CD8-positive, alpha-beta memory T cell (primary cell): ENCODE measurements around the gene MAGI1. TPM values are rescaled to one million over a fixed set of nuclear protein-coding genes. Genes with fewer than 3 reads are reported as not detected.
"Not testable (repeated sequence)": the region's sequence is repeated elsewhere in the genome, so short reads cannot be mapped to it uniquely, and the experiment has no call there.

Experiments used
- CTCF ChIA-PET: fragments of 350-600 bp; sonication (Branson Sonifier 250); formaldehyde crosslinking; loops from one replicate; lab custom pipeline; 2021; ENCODE audit warnings: antibody characterized with exemption; lab: Charles Lee
- POLR2A ChIA-PET: fragments of 350-600 bp; sonication (Branson Sonifier 250); formaldehyde crosslinking; loops from one replicate; lab custom pipeline; 2021; ENCODE audit warnings: antibody characterized with exemption; lab: Charles Lee
- DNase-seq, 5 donors: peaks; one replicate each; pipeline versions ENCODE4 v3.0.0 to v3.0.0-alpha.2; 2020 to 2022; ENCODE audit warnings: mixed read lengths in 1 of 5
- H3K27ac ChIP-seq: one replicate; pipeline ENCODE4 v1.7.0; 2013; ENCODE audit warnings: low read depth, mild to moderate bottlenecking, low read length, moderate library complexity
- H3K27me3 ChIP-seq: 2 replicates; pipeline ENCODE4 v1.7.0; 2013; ENCODE audit warnings: low read length, mild to moderate bottlenecking; ENCODE audit not compliant: insufficient read depth, poor library complexity, severe bottlenecking
- H3K36me3 ChIP-seq: 2 replicates; pipeline ENCODE4 v1.7.0; 2013; ENCODE audit warnings: mild to moderate bottlenecking, low read length, moderate library complexity; ENCODE audit not compliant: insufficient read depth
- H3K4me1 ChIP-seq: 2 replicates; pipeline ENCODE4 v1.7.0; 2013; ENCODE audit warnings: mild to moderate bottlenecking, low read length, moderate library complexity; ENCODE audit not compliant: insufficient read depth
- H3K4me3 ChIP-seq: 2 replicates; pipeline ENCODE4 v1.7.0; 2013; ENCODE audit warnings: mild to moderate bottlenecking, low read length
- H3K9me3 ChIP-seq: 2 replicates; pipeline ENCODE4 v1.7.0; 2013; ENCODE audit warnings: mild to moderate bottlenecking, low read length
- H3K27ac Mint-ChIP-seq, 8 donors: one replicate each; pipeline ENCODE4 v1.8.0; 2020 to 2021; ENCODE audit warnings: mixed read lengths in 8 of 8, mild to moderate bottlenecking in 6 of 8, inconsistent platforms in 3 of 8, moderate library complexity in 3 of 8
- H3K27me3 Mint-ChIP-seq, 2 donors: one replicate each; pipeline ENCODE4 v1.8.0; 2020 to 2021; ENCODE audit warnings: mixed read lengths in 2 of 2, mild to moderate bottlenecking in 1 of 2, moderate library complexity in 1 of 2
- H3K36me3 Mint-ChIP-seq, 3 donors: one replicate each; pipeline ENCODE4 v1.8.0; 2020 to 2021; ENCODE audit warnings: mixed read lengths in 3 of 3, inconsistent platforms in 1 of 3, mild to moderate bottlenecking in 1 of 3
- H3K4me1 Mint-ChIP-seq, 3 donors: one replicate each; pipeline ENCODE4 v1.8.0; 2020 to 2021; ENCODE audit warnings: mixed read lengths in 3 of 3, inconsistent platforms in 1 of 3, mild to moderate bottlenecking in 1 of 3
- H3K4me3 Mint-ChIP-seq, 7 donors: one replicate each; pipeline ENCODE4 v1.8.0; 2020 to 2021; ENCODE audit warnings: mixed read lengths in 7 of 7, mild to moderate bottlenecking in 6 of 7, moderate library complexity in 4 of 7, inconsistent platforms in 2 of 7
- H3K9me3 Mint-ChIP-seq, 5 donors: one replicate each; pipeline ENCODE4 v1.8.0; 2020 to 2022; ENCODE audit warnings: mixed read lengths in 5 of 5, mild to moderate bottlenecking in 3 of 5, moderate library complexity in 2 of 5, inconsistent platforms in 1 of 5
- polyA plus RNA-seq: library from polyadenylated mRNA; unstranded; fragments of 300-500 nt; fragmentation: Illumina TruSeq; gene quantifications from one replicate; pipeline ENCODE4 v1.2.3, GENCODE V29; 2021
- total RNA-seq, 2 experiments: library from RNA; stranded (reverse); gene quantifications; one replicate each; pipeline ENCODE4 v1.2.3, GENCODE V29; 2021

Gene MAGI1
- total and polyA plus RNA-seq, 3 experiments from 2014 or later = 0.15 to 0.42 TPM; not detected in 1

- DNase-seq = no peak
- peaks cover 3 to 5% of the 10 kb centered on the region in 2 donors for H3K27me3 Mint-ChIP-seq
- no peak overlapping the region for H3K4me3 Mint-ChIP-seq
- Histone ChIP-seq H3K27me3 (no peaks in the 10 kb centered on the region), H3K4me3 (no peak overlapping the region), H3K27ac (no peak overlapping the region), H3K36me3 (no peaks in the 10 kb centered on the region), H3K9me3 (no peaks in the 10 kb centered on the region), H3K4me1 (no peaks in the 10 kb centered on the region)
- no peaks in the 10 kb centered on the region for H3K36me3 Mint-ChIP-seq
- H3K27ac Mint-ChIP-seq = no peak overlapping the region
- CTCF ChIA-PET = no interaction called here
- POLR2A ChIA-PET = no interaction called here
- peaks cover 0 to 4% (median 0%) of the 10 kb centered on the region in 5 donors for H3K9me3 Mint-ChIP-seq
- no peaks in the 10 kb centered on the region for H3K4me1 Mint-ChIP-seq
Observed at GRCh38 chr3:65723011-65723410, 315.7 kb downstream of the MAGI1 start.

- Histone ChIP-seq H3K4me1 (no peaks in the 10 kb centered on the region), H3K9me3 (no peaks in the 10 kb centered on the region), H3K27ac (no peak overlapping the region), H3K4me3 (no peak overlapping the region), H3K27me3 (no peaks in the 10 kb centered on the region), H3K36me3 (no peaks in the 10 kb centered on the region)
- H3K36me3 Mint-ChIP-seq = no peaks in the 10 kb centered on the region
- no peak overlapping the region for H3K27ac Mint-ChIP-seq
- ChIA-PET CTCF (no interaction called here), POLR2A (no interaction called here)
- H3K27me3 Mint-ChIP-seq = peaks cover 3 to 4% of the 10 kb centered on the region in 2 donors
- DNase-seq = no peak
- H3K9me3 Mint-ChIP-seq = peaks cover 0 to 4% (median 0%) of the 10 kb centered on the region in 5 donors
- H3K4me1 Mint-ChIP-seq = no peaks in the 10 kb centered on the region
- no peak overlapping the region for H3K4me3 Mint-ChIP-seq
Observed at GRCh38 chr3:65720989-65721737, 317.6 kb downstream of the MAGI1 start.

- H3K9me3 ChIP-seq, H3K36me3 Mint-ChIP-seq, H3K4me1 ChIP-seq, POLR2A ChIA-PET, H3K36me3 ChIP-seq, H3K27me3 ChIP-seq, H3K9me3 Mint-ChIP-seq, H3K27me3 Mint-ChIP-seq, H3K4me3 ChIP-seq, H3K4me3 Mint-ChIP-seq, H3K27ac ChIP-seq, H3K4me1 Mint-ChIP-seq, H3K27ac Mint-ChIP-seq, CTCF ChIA-PET, DNase-seq: not testable (repeated sequence)
Observed at GRCh38 chr3:65719639-65720038, 319.1 kb downstream of the MAGI1 start.

- peaks cover 0 to 3% (median 2%) of the 10 kb centered on the region in 5 donors for H3K9me3 Mint-ChIP-seq
- Histone ChIP-seq H3K36me3 (no peaks in the 10 kb centered on the region), H3K4me3 (no peak overlapping the region), H3K4me1 (no peaks in the 10 kb centered on the region), H3K27me3 (no peaks in the 10 kb centered on the region), H3K27ac (no peak overlapping the region), H3K9me3 (no peaks in the 10 kb centered on the region)
- DNase-seq = no peak
- H3K4me1 Mint-ChIP-seq = no peaks in the 10 kb centered on the region
- ChIA-PET POLR2A (no interaction called here), CTCF (no interaction called here)
- no peaks in the 10 kb centered on the region for H3K36me3 Mint-ChIP-seq
- H3K27ac Mint-ChIP-seq = no peak overlapping the region
- H3K27me3 Mint-ChIP-seq = peaks cover 2 to 3% of the 10 kb centered on the region in 2 donors
- no peak overlapping the region for H3K4me3 Mint-ChIP-seq
Observed at GRCh38 chr3:65717676-65718346, 320.9 kb downstream of the MAGI1 start.

- Mint-ChIP-seq H3K4me3 (no peak overlapping the region), H3K4me1 (no peaks in the 10 kb centered on the region), H3K27me3 (no peaks in the 10 kb centered on the region), H3K27ac (no peak overlapping the region), H3K9me3 (peaks cover 0 to 6% (median 2%) of the 10 kb centered on the region in 5 donors), H3K36me3 (no peaks in the 10 kb centered on the region)
- H3K4me1 ChIP-seq = no peaks in the 10 kb centered on the region
- no peaks in the 10 kb centered on the region for H3K36me3 ChIP-seq
- H3K27me3 ChIP-seq = no peaks in the 10 kb centered on the region
- H3K4me3 ChIP-seq = no peak overlapping the region
- H3K27ac ChIP-seq = no peak overlapping the region
- POLR2A ChIA-PET = no interaction called here
- CTCF ChIA-PET = no interaction called here
- H3K9me3 ChIP-seq = no peaks in the 10 kb centered on the region
- DNase-seq = no peak
Observed at GRCh38 chr3:65716071-65716751, 322.5 kb downstream of the MAGI1 start.

- H3K4me1 Mint-ChIP-seq = no peaks in the 10 kb centered on the region
- ChIA-PET POLR2A (no interaction called here), CTCF (no interaction called here)
- Histone ChIP-seq H3K36me3 (no peaks in the 10 kb centered on the region), H3K27me3 (no peaks in the 10 kb centered on the region), H3K4me3 (no peak overlapping the region), H3K4me1 (no peaks in the 10 kb centered on the region), H3K27ac (no peak overlapping the region), H3K9me3 (no peaks in the 10 kb centered on the region)
- no peak for DNase-seq
- no peaks in the 10 kb centered on the region for H3K27me3 Mint-ChIP-seq
- H3K9me3 Mint-ChIP-seq = peaks cover 0 to 6% (median 0%) of the 10 kb centered on the region in 5 donors
- no peak overlapping the region for H3K27ac Mint-ChIP-seq
- no peak overlapping the region for H3K4me3 Mint-ChIP-seq
- H3K36me3 Mint-ChIP-seq = no peaks in the 10 kb centered on the region
Observed at GRCh38 chr3:65714134-65714533, 324.6 kb downstream of the MAGI1 start.

GRCh38 chr3:65713016-65713415, 325.7 kb downstream of the MAGI1 start:
- DNase-seq = no peak
- Histone ChIP-seq H3K27me3 (no peaks in the 10 kb centered on the region), H3K4me3 (no peak overlapping the region), H3K27ac (no peak overlapping the region), H3K36me3 (no peaks in the 10 kb centered on the region), H3K9me3 (no peaks in the 10 kb centered on the region), H3K4me1 (no peaks in the 10 kb centered on the region)
- H3K27ac Mint-ChIP-seq = no peak overlapping the region
- H3K4me3 Mint-ChIP-seq = no peak overlapping the region
- peaks cover 0 to 6% (median 0%) of the 10 kb centered on the region in 5 donors for H3K9me3 Mint-ChIP-seq
- H3K4me1 Mint-ChIP-seq = no peaks in the 10 kb centered on the region
- POLR2A ChIA-PET = no interaction called here
- H3K27me3 Mint-ChIP-seq = no peaks in the 10 kb centered on the region
- no peaks in the 10 kb centered on the region for H3K36me3 Mint-ChIP-seq
- CTCF ChIA-PET = no interaction called here

GRCh38 chr3:65712140-65712539, 326.6 kb downstream of the MAGI1 start:
- H3K4me1 Mint-ChIP-seq = no peaks in the 10 kb centered on the region
- H3K27me3 ChIP-seq = no peaks in the 10 kb centered on the region
- no peaks in the 10 kb centered on the region for H3K27me3 Mint-ChIP-seq
- ChIA-PET POLR2A (no interaction called here), CTCF (no interaction called here)
- peaks cover 0 to 6% (median 0%) of the 10 kb centered on the region in 5 donors for H3K9me3 Mint-ChIP-seq
- DNase-seq = no peak
- no peak overlapping the region for H3K4me3 ChIP-seq
- no peaks in the 10 kb centered on the region for H3K36me3 ChIP-seq
- H3K9me3 ChIP-seq = no peaks in the 10 kb centered on the region
- H3K27ac Mint-ChIP-seq = no peak overlapping the region
- no peaks in the 10 kb centered on the region for H3K36me3 Mint-ChIP-seq
- H3K27ac ChIP-seq = no peak overlapping the region
- H3K4me3 Mint-ChIP-seq = no peak overlapping the region
- H3K4me1 ChIP-seq = no peaks in the 10 kb centered on the region
